Liver (tissue), 9 donors: ENCODE results near the gene MINK1. TPM values are rescaled to one million over a fixed set of nuclear protein-coding genes. Genes with fewer than 3 reads are reported as not detected.

ENCODE experiments used
- DNase-seq: peaks from one replicate; pipeline ENCODE4 v3.0.0-alpha.2; 2017; ENCODE audit warnings: low spot score
- H3K27ac ChIP-seq, 2 donors: one replicate each; pipeline ENCODE4 v1.7.0; 2013; ENCODE audit warnings: inconsistent platforms in 2 of 2, low read length in 2 of 2, control low read depth in 1 of 2, low read depth in 1 of 2, mild to moderate bottlenecking in 1 of 2
- H3K27me3 ChIP-seq, 4 donors: one replicate each; pipeline versions ENCODE4 v1.6.1 to v1.7.0; 2013; ENCODE audit warnings: low read length in 3 of 4, inconsistent platforms in 1 of 4, mild to moderate bottlenecking in 1 of 4, moderate library complexity in 1 of 4; ENCODE audit not compliant: control insufficient read depth in 4 of 4, insufficient read depth in 4 of 4
- H3K36me3 ChIP-seq, 4 donors: one replicate each; pipeline versions ENCODE4 v1.6.1 to v1.7.0; 2013; ENCODE audit warnings: low read length in 3 of 4, mild to moderate bottlenecking in 3 of 4, low read depth in 1 of 4, moderate library complexity in 1 of 4; ENCODE audit not compliant: control insufficient read depth in 4 of 4, insufficient read depth in 3 of 4
- H3K4me1 ChIP-seq, 4 donors: one replicate each; pipeline versions ENCODE4 v1.6.1 to v1.7.0; 2013; ENCODE audit warnings: low read length in 3 of 4, mild to moderate bottlenecking in 3 of 4, moderate library complexity in 1 of 4; ENCODE audit not compliant: control insufficient read depth in 4 of 4, insufficient read depth in 4 of 4
- H3K4me3 ChIP-seq, 3 donors: one replicate each; pipeline versions ENCODE4 v1.6.1 to v1.7.0; 2013; ENCODE audit warnings: low read length in 3 of 3, control low read depth in 1 of 3, low read depth in 1 of 3, mild to moderate bottlenecking in 1 of 3
- H3K9ac ChIP-seq, 2 donors: one replicate each; pipeline ENCODE4 v1.7.0; 2013; ENCODE audit warnings: low read length in 2 of 2, mild to moderate bottlenecking in 2 of 2, moderate library complexity in 2 of 2, control low read depth in 1 of 2, low read depth in 1 of 2
- H3K9me3 ChIP-seq, 4 donors: one replicate each; pipeline versions ENCODE4 v1.6.1 to v1.7.0; 2013; ENCODE audit warnings: low read length in 3 of 4; ENCODE audit not compliant: control insufficient read depth in 4 of 4
- ATF3 ChIP-seq: IDR thresholded peaks from 2 replicates; pipeline ENCODE4 v1.6.1; 2016; ENCODE audit warnings: antibody characterized with exemption
- CTCF ChIP-seq: fragments of 150-350 bp; IDR thresholded peaks from 2 replicates; pipeline ENCODE4 v1.5.1; 2017; ENCODE audit warnings: improper control_type of control experiment, low read depth, low read length; ENCODE audit not compliant: missing input control
- EGR1 ChIP-seq, 2 donors: IDR thresholded peaks; 2 replicates each; pipeline ENCODE4 v1.6.1; 2016 to 2018; ENCODE audit warnings: antibody characterized with exemption in 2 of 2, low read depth in 2 of 2
- FOXA1 ChIP-seq: IDR thresholded peaks from 2 replicates; pipeline ENCODE4 v1.6.1; 2016; ENCODE audit warnings: antibody characterized with exemption
- FOXA2 ChIP-seq: IDR thresholded peaks from 2 replicates; pipeline ENCODE4 v1.6.1; 2016; ENCODE audit warnings: antibody characterized with exemption
- GABPA ChIP-seq, 2 donors: IDR thresholded peaks in 1 of 2; conservative IDR thresholded peaks in 1 of 2; 2 replicates each; pipeline ENCODE4 v1.6.1; 2016; ENCODE audit warnings: antibody characterized with exemption in 2 of 2, mild to moderate bottlenecking in 1 of 2, moderate library complexity in 1 of 2
- HNF4A ChIP-seq, 2 donors: conservative IDR thresholded peaks; 2 replicates each; pipeline ENCODE4 v1.6.1; 2016; ENCODE audit warnings: antibody characterized with exemption in 2 of 2, mild to moderate bottlenecking in 2 of 2
- HNF4G ChIP-seq: IDR thresholded peaks from 2 replicates; pipeline ENCODE4 v1.6.1; 2016; ENCODE audit warnings: antibody characterized with exemption
- JUND ChIP-seq, 2 donors: IDR thresholded peaks; 2 replicates each; pipeline ENCODE4 v1.6.1; 2016; ENCODE audit warnings: antibody characterized with exemption in 2 of 2
- MAX ChIP-seq: IDR thresholded peaks from 2 replicates; pipeline ENCODE4 v1.6.1; 2016; ENCODE audit warnings: antibody characterized with exemption
- NR2F2 ChIP-seq: IDR thresholded peaks from 2 replicates; pipeline ENCODE4 v1.6.1; 2016; ENCODE audit warnings: antibody characterized with exemption
- RAD21 ChIP-seq, 2 donors: IDR thresholded peaks; 2 replicates each; pipeline ENCODE4 v1.6.1; 2016; ENCODE audit warnings: antibody characterized with exemption in 2 of 2, mild to moderate bottlenecking in 2 of 2
- REST ChIP-seq: IDR thresholded peaks from 2 replicates; pipeline ENCODE4 v1.6.1; 2016; ENCODE audit warnings: antibody characterized with exemption, mild to moderate bottlenecking
- RXRA ChIP-seq, 2 donors: IDR thresholded peaks; 2 replicates each; pipeline ENCODE4 v1.6.1; 2017 to 2018; ENCODE audit warnings: antibody characterized with exemption in 2 of 2, mild to moderate bottlenecking in 1 of 2
- SP1 ChIP-seq: IDR thresholded peaks from 2 replicates; pipeline ENCODE4 v1.6.1; 2018; ENCODE audit warnings: antibody characterized with exemption, mild to moderate bottlenecking
- TAF1 ChIP-seq: conservative IDR thresholded peaks from 2 replicates; pipeline ENCODE4 v1.6.1; 2016; ENCODE audit warnings: antibody characterized with exemption, mild to moderate bottlenecking
- YY1 ChIP-seq: IDR thresholded peaks from 2 replicates; pipeline ENCODE4 v1.6.1; 2016; ENCODE audit warnings: antibody characterized with exemption, mild to moderate bottlenecking
- ZBTB33 ChIP-seq: IDR thresholded peaks from 2 replicates; pipeline ENCODE4 v1.6.1; 2016; ENCODE audit warnings: antibody characterized with exemption
- WGBS: extraction: QIAGEN DNeasy Blood & Tissue Kit; methylation state at CpG from one replicate; pipeline ENCODE4 v1.1.7; 2013; 5-methylcytosine and 5-hydroxymethylcytosine counted together
- polyA plus RNA-seq, 2 donors: library from polyadenylated mRNA; stranded (reverse) in 1 of 2; unstranded in 1 of 2; fragments of 200-250 nt in 1 of 2; fragments of >200 nt in 1 of 2; fragmentation: Nextera tagmentation in 1 of 2; extraction: Ambion mirVana in 1 of 2; gene quantifications; one replicate each; pipeline versions ENCODE4 v1.2.1 to v1.2.3, GENCODE V29; 2013 to 2015
- total RNA-seq, 2 donors: library from RNA; depleted of rRNA; stranded (reverse); fragments of >200 nt; gene quantifications; one replicate each; pipeline ENCODE4 v1.2.3, GENCODE V29; 2014
- donor health status: healthy.
- donor health status: healthy.
- donor health status: healthy.
- donor health status: healthy.
- donor health status: healthy.

MINK1 gene
- total and polyA plus RNA-seq, 4 donors = 6.9 to 30.6 (median 21.1) TPM

GRCh38 chr17:4897198-4897687 lies 64.1 kb downstream of the MINK1 start:
- Histone ChIP-seq H3K27ac (no peak overlapping the region), H3K4me1 (peaks cover 6 to 49% (median 26%) of the 10 kb centered on the region in 4 donors), H3K9me3 (no peaks in the 10 kb centered on the region), H3K27me3 (no peaks in the 10 kb centered on the region), H3K4me3 (no peak overlapping the region), H3K36me3 (peaks cover 2 to 37% (median 9%) of the 10 kb centered on the region in 4 donors), H3K9ac (no peak overlapping the region)
- 71% methylated on average over 10 of the region's 10 CpGs for whole genome bisulfite sequencing
- TF ChIP-seq YY1 = no peak
- TF ChIP-seq RAD21 (IDR thresholded peaks at IDR 0.05) = no peak
- no peak for TF ChIP-seq ATF3
- no peak for TF ChIP-seq HNF4A (conservative IDR thresholded peaks at IDR 0.05)
- TF ChIP-seq NR2F2 = no peak
- no peak for TF ChIP-seq FOXA2
- no peak for TF ChIP-seq TAF1
- no peak for TF ChIP-seq CTCF
- TF ChIP-seq ZBTB33 = no peak
- no peak for TF ChIP-seq MAX
- TF ChIP-seq RXRA (IDR thresholded peaks at IDR 0.05) = no peak
- no peak for TF ChIP-seq GABPA (IDR thresholded peaks at IDR 0.05 in 1 of 2, conservative IDR thresholded peaks at IDR 0.05 in 1 of 2)
- no peak for TF ChIP-seq EGR1 (IDR thresholded peaks at IDR 0.05; ENCODE audit: low read depth in 2 of 2)
- no peak for TF ChIP-seq JUND (IDR thresholded peaks at IDR 0.05)
- no peak for TF ChIP-seq SP1
- TF ChIP-seq REST = no peak
- no peak for TF ChIP-seq HNF4G
- TF ChIP-seq FOXA1 = no peak
- DNase-seq = no peak
